NAMALWA (cell line): ENCODE data around the gene TESMIN.

Experiments
- DNase-seq: peaks from one replicate; pipeline ENCODE4 v3.0.0-alpha.2; 2015; ENCODE audit warnings: low spot score

TESMIN gene

DNA sequence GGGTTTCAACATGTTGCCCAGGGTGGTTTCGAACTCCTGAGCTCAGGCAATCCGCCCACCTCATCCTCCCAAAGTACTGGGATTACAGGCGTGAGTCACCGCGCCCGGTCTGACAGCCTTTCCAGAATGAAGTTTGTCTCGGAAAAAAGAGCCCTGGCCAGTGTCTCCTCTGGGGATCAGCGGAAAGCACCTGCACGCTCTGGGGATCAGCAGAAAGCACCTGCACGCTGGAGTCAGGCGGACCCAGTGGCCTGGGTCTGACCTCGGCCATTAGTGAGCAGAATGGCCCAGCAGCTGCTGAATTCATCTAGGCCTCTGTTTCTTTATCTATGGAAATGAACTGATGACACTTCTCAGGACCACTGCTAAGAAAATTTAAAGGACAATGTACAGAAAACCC is 10.5 kb upstream of the TESMIN start:
- DNase-seq: no peak

DNA sequence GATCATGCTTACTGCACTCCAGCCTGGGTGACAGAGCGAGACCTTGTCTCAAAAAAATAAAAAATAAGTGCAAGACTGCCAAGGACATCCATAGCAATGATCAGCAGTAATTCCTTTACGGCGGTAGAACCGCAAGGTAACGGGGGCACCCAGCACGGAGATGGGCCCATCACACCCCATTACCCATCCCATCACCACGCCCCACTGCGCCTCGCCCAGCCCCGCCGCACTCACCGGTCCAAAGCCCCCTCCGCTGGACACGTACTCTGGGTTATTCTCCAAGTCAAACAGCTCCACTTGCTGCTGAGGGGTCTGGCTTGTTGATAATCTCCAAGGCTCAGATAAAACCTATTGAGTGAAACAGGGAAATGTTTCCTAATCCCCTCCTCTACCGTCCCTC is 8.7 kb upstream of the TESMIN start:
- no peak for DNase-seq

DNA sequence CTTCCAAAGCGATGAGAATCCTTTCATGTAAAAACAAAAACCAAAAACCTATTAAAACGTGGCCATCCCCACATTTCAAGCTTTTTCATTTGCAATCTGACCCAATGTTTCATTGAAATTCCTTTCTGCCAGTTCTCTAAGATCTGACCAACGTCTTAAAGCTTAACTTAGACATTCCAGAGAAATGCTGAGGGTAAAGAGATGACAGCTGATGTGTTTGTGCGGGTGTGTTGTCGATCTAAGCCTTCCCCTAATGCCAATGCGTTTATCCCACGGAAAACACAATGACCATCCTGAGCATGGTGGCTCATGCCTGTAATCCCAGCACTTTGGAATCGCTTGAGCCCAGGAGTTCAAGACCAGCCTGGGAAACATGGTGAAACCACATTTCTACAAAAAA is 6.4 kb upstream of the TESMIN start:
- DNase-seq: no peak

- no peak for DNase-seq
Measured at GRCh38 chr11:68756171-68756766, 4.9 kb upstream of the TESMIN start.

- DNase-seq: peak; percentile 17
Measured at GRCh38 chr11:68753300-68753699, 2.0 kb upstream of the TESMIN start.

DNA sequence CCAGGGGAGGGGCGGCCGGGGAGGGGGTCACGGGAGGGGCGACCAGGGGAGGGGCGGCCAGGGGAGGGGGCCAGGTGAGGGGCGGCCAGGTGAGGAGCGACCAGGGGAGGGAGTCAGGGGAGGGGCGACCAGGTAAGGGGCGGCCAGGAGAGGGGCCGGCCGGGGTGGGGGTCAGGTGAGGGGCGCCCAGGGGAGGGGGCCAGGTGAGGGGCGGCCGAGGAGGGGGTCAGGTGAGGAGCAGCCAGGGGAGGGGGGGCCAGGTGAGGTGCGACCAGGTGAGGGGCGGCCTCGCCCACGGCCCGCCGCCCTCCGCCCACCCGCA is 355 bp downstream of the TESMIN start:
- no peak for DNase-seq

GRCh38 chr11:68750195-68751003 is 921 bp downstream of the TESMIN start:
- DNase-seq: no peak

GRCh38 chr11:68749229-68750123 is 1.8 kb downstream of the TESMIN start:
- DNase-seq: no peak

DNA sequence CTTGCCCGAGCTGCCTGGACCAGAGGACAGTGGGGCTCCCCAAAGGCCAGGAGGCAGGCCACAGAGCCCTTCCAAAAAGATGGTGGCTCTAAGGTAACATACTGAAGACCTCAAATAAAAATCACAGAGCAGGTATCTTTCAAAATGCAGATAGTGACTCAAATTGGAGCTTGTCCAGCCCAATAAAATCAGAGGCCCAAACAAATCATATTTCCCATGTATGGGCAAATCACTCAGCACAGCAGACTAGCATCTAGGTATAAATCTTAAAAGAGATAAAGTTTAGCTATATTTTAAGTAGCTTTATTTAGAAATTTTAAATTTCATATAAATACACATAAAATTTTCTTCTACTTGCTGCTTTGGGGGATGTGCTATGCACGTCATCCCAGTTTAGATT is 3.3 kb downstream of the TESMIN start:
- DNase-seq: no peak

DNA sequence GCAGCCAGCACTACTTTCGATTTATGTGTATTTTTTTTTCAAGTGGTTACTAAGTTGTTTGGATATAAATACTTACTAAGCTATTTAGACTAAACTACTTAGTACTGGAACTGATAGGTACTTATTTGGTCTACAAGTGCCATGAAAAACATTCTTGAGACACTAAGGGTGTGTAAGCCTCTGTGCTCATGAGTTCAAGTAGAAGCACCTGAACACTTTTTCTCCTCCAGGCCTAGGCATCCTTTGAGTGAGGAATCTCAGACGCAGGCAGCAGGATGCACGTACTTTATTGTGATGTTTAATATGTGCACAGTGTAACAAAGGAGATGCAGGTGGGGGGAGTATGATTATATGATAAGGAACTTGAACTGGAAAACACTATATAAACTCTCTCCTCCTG is 7.8 kb downstream of the TESMIN start:
- no peak for DNase-seq

DNA sequence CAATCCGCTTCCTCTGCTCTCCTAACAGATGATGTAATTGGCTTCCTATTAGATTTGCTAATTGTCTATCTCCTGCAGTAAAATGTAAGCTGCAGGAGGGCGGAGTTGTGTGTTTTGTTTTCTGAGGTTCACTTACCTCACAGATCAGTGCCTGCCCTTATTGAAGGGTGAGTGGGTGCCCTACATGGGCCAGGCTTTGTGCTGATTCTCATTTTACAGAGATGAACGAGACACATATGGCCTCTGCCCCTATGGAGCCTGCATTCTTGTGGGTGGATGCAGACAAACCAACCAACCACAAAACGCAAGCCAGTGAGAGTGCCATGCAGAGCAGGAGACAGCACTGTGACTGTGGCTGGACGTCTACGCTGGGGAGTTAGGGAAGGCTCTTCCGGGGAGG is 9.9 kb downstream of the TESMIN start:
- no peak for DNase-seq

DNA sequence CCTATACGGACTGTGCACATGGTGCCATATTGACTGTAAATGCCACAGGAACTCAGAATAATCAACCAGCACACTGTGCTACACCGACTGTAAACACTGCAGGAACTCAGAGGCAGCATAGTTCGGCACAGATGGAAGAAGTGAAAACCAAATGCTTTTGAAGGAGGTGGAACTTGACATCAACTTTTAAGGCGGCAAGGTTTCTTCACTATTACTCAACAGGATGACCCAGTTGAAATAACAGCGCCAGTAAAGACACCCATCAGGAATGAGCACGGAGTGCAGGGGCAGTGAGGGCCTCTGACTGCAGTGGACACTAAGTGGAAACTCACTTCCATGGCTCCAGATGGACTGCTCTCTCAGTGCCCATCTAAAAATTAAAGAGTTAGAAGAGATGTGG is 15.7 kb downstream of the TESMIN start:
- no peak for DNase-seq

DNA sequence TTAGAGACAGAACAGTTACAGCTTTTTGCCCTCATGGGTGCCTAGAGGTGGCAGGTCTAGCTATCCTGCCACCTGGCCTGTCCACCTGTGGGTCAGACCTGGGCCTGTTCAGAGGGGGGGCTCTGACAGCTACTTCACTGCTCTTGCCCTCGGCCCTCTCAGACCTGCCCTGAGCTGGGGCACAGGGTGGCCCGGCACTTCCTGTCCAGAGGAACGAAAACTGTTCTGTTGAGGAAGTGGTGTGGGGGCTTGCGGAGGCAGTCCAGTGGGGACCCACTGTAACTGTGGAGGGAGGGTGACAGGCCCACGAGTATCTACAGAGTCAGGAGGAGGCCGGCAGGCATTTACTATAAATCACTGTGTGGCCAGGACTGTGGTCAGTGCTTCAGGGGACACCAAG is 16.2 kb downstream of the TESMIN start:
- DNase-seq: no peak

GRCh38 chr11:68734111-68734510 is 17.2 kb downstream of the TESMIN start:
- no peak for DNase-seq

GRCh38 chr11:68727783-68728182 is 23.5 kb downstream of the TESMIN start:
- no peak for DNase-seq

- DNase-seq: no peak
Measured at GRCh38 chr11:68724293-68724692, 27.0 kb downstream of the TESMIN start.

- DNase-seq: no peak
Measured at GRCh38 chr11:68722143-68722542, 29.2 kb downstream of the TESMIN start.

DNA sequence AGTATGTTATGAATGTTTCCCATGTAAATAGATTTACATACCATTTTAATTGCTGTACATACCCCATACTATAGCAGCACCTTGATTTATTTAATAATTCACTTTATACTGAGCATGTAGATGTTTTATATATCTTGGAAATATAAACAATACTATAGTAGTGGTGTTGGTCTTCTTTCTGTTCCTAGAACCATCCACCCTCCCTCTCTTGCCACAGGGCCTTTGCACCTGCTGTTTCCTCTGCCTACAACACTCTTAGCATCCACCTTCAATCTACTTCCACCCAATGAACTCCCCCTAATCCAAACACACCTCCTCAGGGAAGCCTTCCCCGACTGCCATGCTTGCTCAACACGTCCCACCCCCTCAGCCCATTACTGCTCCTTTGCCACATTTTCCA is 30.2 kb downstream of the TESMIN start:
- no peak for DNase-seq

DNA sequence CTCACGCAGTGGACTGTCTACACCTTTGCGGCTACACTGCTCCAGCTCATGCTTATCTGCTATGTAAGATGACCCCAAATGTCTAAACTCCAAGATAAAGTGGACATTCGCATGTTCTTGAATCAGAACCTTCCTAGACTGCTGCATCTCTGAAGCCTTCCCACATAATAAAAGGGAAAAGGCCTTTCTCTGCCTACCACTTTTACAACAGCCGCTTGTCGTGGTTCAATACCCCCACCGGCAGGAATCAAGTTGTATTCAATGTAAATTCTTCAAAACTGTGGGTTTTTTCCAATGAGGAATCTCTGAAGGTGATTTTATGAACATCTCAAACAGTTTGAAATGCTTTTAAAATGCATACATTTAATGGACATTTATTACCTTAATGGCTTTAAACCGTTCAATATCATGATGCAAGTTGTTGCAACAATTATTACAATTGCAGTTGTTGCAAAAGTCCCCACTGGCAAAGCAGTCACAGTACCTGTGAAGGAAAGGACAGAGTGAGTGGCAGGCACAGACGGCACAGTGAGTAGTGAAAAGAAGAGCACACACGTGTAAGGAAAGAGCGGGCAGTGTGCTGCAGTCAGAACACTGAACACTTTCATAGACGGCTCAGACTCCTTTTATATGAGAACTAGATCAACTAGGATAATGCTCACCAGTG is 35.7 kb downstream of the TESMIN start:
- DNase-seq: no peak

- no peak for DNase-seq
Measured at GRCh38 chr11:68714060-68714856, 37.1 kb downstream of the TESMIN start.

DNA sequence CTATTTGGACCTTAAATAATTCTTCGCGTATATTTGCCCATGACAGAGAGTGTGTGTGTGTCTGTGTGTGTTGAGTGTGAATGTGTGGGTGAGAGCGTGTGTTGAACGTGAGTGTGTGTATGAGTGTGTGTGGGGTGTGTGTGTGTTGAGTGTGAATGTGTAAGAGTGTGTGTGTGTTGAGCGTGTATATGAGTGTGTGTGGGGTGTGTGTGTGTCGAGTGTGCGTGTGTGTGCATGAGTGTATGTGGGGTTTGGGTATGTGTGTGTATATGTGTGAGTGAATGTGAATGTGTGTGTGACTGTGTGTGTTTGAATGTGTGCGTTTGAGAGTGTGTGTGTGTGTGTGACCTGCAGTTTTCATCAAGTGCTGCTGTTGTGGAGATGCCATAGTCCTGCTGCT is 40.2 kb downstream of the TESMIN start:
- DNase-seq: no peak

DNA sequence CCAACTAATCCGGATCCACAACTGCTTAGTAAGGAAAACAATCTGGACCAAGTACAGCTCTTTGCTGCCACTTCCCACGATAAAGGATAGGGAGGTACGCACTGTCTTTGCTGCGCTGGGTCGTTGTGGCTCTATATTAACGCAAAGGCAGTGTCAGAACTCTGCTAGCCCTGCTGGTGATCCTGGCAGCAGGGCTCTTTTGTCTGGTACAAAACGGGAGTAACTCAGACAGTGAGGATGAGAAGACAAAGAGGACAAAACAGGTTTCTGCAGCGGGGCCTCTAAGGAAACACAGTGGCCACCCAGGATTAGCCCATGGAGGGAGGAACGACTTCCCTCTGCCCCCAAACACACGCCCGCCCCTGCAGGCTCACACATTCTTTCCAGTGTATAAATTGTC is 40.9 kb downstream of the TESMIN start:
- DNase-seq: no peak
